ENCODE measurements around the gene MYLK.

MYLK gene

DNA sequence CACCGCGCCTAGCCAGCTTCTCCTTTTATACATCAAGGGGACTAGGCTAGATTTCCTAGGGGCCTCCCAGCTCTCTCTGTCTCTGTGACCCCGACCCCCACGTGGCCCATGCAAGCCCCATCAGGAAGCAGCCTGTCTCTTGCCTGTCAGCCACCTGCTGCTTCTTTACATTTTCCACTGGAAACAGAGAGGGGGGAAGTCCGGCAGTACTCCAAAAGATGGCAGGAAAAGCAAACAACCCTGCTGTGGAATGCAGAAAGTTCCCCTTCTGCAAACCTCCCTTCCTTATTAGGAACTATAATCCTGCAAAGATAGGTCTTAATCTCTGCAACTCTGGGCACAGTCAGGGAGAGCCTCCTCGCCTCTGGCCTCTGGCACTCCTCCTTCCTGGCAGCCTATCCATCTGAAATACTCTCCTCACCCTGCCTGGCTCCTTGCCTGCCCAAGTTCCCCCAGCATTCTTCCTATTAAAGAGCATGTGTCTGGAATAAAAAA lies 251.9 kb downstream of the MYLK start:
- TF ChIP-seq, protein P1, sequence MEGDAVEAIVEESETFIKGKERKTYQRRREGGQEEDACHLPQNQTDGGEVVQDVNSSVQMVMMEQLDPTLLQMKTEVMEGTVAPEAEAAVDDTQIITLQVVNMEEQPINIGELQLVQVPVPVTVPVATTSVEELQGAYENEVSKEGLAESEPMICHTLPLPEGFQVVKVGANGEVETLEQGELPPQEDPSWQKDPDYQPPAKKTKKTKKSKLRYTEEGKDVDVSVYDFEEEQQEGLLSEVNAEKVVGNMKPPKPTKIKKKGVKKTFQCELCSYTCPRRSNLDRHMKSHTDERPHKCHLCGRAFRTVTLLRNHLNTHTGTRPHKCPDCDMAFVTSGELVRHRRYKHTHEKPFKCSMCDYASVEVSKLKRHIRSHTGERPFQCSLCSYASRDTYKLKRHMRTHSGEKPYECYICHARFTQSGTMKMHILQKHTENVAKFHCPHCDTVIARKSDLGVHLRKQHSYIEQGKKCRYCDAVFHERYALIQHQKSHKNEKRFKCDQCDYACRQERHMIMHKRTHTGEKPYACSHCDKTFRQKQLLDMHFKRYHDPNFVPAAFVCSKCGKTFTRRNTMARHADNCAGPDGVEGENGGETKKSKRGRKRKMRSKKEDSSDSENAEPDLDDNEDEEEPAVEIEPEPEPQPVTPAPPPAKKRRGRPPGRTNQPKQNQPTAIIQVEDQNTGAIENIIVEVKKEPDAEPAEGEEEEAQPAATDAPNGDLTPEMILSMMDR (IDR thresholded peaks at IDR 0.05; ENCODE audit: insufficient read depth, low read depth, low read length, missing control alignments): no peak
- no peak for DNase-seq (ENCODE audit: low read depth)
- H3K4me3 ChIP-seq (ENCODE audit: low read depth, low read length): no peak overlapping the region

DNA sequence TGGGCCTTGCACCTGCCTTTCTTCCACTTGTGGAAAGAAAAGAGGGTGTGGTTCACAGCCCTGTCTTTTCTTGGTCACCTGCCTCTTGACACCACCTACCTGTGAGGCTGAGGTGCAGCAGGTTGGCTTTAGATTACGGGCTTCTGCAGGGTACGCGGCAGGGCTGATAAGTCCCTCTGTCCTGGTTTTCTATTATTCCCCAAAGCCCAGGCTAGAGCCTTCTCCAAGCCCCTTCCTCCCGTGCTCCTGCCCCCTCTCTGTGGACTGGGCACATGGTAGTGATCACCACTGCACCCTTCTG lies 254.4 kb downstream of the MYLK start:
- DNase-seq (ENCODE audit: low read depth): no peak
- no peak overlapping the region for H3K4me3 ChIP-seq (ENCODE audit: low read depth, low read length)
- TF ChIP-seq, protein P1 (IDR thresholded peaks at IDR 0.05; ENCODE audit: insufficient read depth, low read depth, low read length, missing control alignments): no peak

DNA sequence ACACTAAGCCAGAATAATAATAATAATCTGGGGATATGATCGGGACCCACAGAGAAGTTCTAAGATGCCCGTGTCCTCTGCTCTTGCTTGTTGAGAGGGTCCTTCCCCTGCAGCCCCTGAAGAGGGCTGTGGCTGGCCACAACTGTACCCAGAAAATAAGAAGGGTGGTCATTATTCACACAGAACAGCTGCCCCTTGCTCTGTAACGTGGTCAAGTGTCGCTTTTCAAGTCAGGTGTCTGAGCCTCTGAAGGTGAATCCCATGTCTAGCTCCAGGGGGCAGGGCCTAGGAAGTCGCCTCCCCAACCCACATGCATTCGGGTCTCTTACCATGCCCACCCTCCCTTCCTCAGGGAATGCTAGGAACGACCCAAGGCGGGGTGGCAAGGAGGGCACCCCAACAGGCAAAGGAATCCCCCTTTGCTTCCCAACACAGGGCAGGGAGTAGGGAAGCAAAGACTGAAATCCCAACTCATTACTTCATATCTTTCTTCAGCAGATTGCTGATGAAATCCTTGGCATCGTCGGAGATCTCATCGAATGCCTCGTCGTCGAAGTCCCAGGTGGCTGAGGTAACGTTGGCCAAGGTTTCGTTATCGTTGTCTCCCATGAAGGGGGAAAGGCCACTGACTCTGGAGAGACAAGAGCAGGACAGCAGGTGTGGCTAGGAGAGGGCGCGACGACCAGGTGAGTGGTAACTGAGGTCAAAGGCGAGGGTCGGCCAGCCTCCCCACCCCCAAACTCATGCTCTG lies 255.0 kb downstream of the MYLK start:
- H3K4me3 ChIP-seq (ENCODE audit: low read depth, low read length): no peak overlapping the region
- TF ChIP-seq, protein P1 (IDR thresholded peaks at IDR 0.05; ENCODE audit: insufficient read depth, low read depth, low read length, missing control alignments): no peak
- DNase-seq (ENCODE audit: low read depth): no peak

DNA sequence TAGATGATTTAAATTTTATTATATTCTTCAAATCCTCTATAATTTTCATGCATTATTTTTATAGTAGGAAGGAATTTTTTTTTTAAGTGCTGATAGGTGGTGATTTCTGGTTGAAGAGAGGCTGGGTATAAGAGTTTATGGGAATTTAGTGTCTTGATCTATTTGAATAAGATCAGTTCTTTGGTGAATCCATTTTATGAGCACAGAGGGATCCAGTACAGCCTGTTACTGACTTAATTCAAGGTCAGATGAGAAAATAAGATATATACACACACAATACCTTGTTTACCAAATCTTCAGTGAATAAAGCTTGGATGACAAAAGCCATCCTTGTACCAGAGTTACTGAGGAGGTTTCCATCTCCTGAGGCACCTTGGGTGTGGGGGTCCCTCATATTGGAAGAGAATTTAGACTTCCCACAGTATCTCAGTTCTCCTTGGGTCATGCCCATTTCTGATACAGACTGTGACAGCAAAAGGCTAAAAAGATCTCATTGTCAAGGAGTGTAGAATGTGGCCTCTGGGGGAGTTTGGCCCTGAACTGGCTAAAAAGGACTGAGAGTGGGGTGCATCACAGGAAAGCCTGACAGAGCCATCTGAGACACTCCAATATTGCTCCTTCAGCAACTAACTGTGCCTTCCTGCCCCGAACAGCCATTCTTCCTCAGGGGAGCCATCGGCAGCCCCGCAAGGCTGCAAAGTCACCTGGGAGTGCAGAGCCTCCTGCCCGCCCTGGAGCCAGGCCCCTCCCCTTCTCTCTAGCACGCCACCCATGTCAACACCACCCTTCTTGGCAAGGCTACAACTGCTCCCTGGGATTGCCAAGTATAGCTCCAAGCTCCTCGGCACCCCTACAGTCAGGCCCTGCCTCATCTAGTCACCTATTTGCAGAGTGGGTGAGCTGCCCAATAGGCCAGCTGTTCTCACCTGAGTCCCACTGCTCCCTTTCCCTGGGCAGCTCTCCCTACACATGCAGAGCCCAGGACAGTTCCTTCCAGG lies 256.2 kb downstream of the MYLK start:
- TF ChIP-seq, protein P1 (IDR thresholded peaks at IDR 0.05; ENCODE audit: insufficient read depth, low read depth, low read length, missing control alignments): no peak
- DNase-seq (ENCODE audit: low read depth): no peak
- H3K4me3 ChIP-seq (ENCODE audit: low read depth, low read length): no peak overlapping the region

DNA sequence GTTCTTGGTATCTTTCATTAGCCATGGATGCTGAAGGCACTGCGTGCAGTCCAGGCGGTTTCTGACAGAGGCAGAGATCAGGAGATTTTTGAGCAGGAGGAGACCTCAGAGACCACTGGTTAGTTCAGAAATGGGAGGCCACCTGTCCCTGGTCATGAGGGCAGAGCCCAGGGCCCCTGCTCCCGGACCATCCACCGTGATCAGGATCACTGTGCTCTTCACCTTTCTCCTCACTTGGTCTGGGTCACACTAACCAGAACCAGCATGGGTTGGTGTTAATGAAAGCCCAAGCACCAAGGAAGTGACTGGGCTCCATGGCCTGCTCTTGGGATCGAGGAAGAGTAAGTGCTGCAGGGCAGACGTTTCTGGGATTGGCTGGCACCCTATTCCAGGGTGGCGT lies 257.3 kb downstream of the MYLK start:
- H3K4me3 ChIP-seq (ENCODE audit: low read depth, low read length): no peak overlapping the region
- TF ChIP-seq, protein P1 (IDR thresholded peaks at IDR 0.05; ENCODE audit: insufficient read depth, low read depth, low read length, missing control alignments): no peak
- DNase-seq (ENCODE audit: low read depth): no peak

DNA sequence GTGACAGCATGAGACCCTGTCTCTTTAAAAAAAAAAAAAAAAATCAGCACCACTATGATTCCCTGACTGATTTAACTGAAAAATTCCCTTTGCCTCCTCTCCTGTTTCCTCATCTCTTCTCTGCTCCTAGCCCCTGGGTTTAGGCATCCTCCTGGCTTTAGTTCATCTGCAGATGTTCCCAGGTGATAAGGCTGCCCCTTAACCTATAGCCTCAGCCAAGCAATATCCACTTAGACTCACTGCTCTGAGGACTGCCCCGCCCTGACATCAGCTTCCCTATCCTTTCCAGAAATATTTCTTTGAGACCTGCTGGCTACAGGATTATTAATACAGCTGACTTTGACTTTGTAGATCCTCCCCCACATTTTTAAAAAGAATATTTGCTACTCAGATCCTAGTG lies 259.8 kb downstream of the MYLK start:
- no peak for DNase-seq (ENCODE audit: low read depth)
- TF ChIP-seq, protein P1 (IDR thresholded peaks at IDR 0.05; ENCODE audit: insufficient read depth, low read depth, low read length, missing control alignments): no peak
- H3K4me3 ChIP-seq (ENCODE audit: low read depth, low read length): no peak overlapping the region

All from GM12865 (cell line).